GM19239 (cell line): ENCODE measurements around the gene KIF4B.
"Not testable (repeated sequence)": the region's sequence is repeated elsewhere in the genome, so short reads cannot be mapped to it uniquely, and the experiment has no call there.

Source experiments
- DNase-seq: peaks from one replicate; pipeline ENCODE4 v3.0.0; 2011; ENCODE audit warnings: low spot score; ENCODE audit not compliant: insufficient read length
- FAIRE-seq: peaks from 2 replicates; lab custom pipeline; 2011; peaks lifted over from hg19 to GRCh38; lab: Jason Lieb, UNC

The KIF4B gene

GRCh38 chr5:155013526-155013925, at the start of gene KIF4B:
KIF4B (plus strand) TSS chr5:155013755; CDS start chr5:155013860, 105 bp downstream.
- no peak for DNase-seq
- FAIRE-seq = no peak

GRCh38 chr5:154966081-154966841, 47.3 kb upstream of the KIF4B start:
- DNase-seq = no peak
- no peak for FAIRE-seq

GRCh38 chr5:154966874-154967273, 46.7 kb upstream of the KIF4B start:
- no peak for DNase-seq
- FAIRE-seq = no peak

GRCh38 chr5:154967421-154968024, 46.0 kb upstream of the KIF4B start:
- peak; percentile 40 for FAIRE-seq
- no peak for DNase-seq

GRCh38 chr5:154968953-154969352, 44.6 kb upstream of the KIF4B start:
- DNase-seq (no peak), FAIRE-seq (no peak)

- DNase-seq (no peak), FAIRE-seq (no peak)
Measured at GRCh38 chr5:154970759-154971158, 42.8 kb upstream of the KIF4B start.

GRCh38 chr5:154971501-154971900, 42.1 kb upstream of the KIF4B start:
- no peak for FAIRE-seq

GRCh38 chr5:154972476-154973080, 41.0 kb upstream of the KIF4B start:
- DNase-seq = no peak
- FAIRE-seq = no peak

More at GRCh38 chr5:154971501-154971900, 42.1 kb upstream of the KIF4B start:
- DNase-seq = no peak

GRCh38 chr5:154976082-154976481, 37.5 kb upstream of the KIF4B start:
- DNase-seq, FAIRE-seq: not testable (repeated sequence)

GRCh38 chr5:154977409-154977808, 36.1 kb upstream of the KIF4B start:
- no peak for FAIRE-seq

GRCh38 chr5:154978294-154978693, 35.3 kb upstream of the KIF4B start:
- not testable (repeated sequence) for FAIRE-seq, DNase-seq

More at GRCh38 chr5:154977409-154977808, 36.1 kb upstream of the KIF4B start:
- no peak for DNase-seq

GRCh38 chr5:154984946-154985516, 28.5 kb upstream of the KIF4B start:
- no peak for DNase-seq
- FAIRE-seq = no peak

GRCh38 chr5:154986151-154986550, 27.4 kb upstream of the KIF4B start:
- DNase-seq (no peak), FAIRE-seq (no peak)

- no peak for DNase-seq
- no peak for FAIRE-seq
Measured at GRCh38 chr5:154989626-154990025, 23.9 kb upstream of the KIF4B start.

- no peak for DNase-seq
- no peak for FAIRE-seq
Measured at GRCh38 chr5:154993461-154993860, 20.1 kb upstream of the KIF4B start.

GRCh38 chr5:154995679-154996078, 17.9 kb upstream of the KIF4B start:
- DNase-seq = no peak

GRCh38 chr5:154997746-154998145, 15.8 kb upstream of the KIF4B start:
- FAIRE-seq = no peak
- no peak for DNase-seq

More at GRCh38 chr5:154995679-154996078, 17.9 kb upstream of the KIF4B start:
- FAIRE-seq = no peak

GRCh38 chr5:154999865-155000264, 13.7 kb upstream of the KIF4B start:
- FAIRE-seq (no peak), DNase-seq (no peak)

- FAIRE-seq = no peak
- DNase-seq = no peak
Measured at GRCh38 chr5:155001523-155001922, 12.0 kb upstream of the KIF4B start.

GRCh38 chr5:155002722-155003121, 10.8 kb upstream of the KIF4B start:
- FAIRE-seq, DNase-seq: not testable (repeated sequence)
